ENCODE measurements around the gene DLG2.

DNA sequence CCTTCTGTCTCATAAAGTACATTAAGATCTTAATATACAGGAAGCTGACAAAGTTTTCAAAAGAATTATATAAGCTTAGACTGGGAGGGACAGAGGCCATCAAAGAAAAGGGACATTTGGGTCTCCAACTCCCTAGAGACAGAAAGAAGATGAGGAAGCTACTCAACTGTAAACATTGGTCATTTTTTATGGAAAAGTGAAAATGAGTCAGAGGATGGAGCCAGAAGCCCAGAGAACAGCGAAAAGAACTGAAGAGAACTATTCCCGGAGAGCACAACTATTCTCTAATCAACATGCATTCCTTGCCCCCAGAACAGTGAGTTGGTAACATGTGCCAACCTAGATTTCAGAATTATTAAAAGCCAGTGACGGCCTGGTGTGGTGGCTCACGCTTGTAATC lies 779.3 kb downstream of the DLG2 start:
- TF ChIP-seq, protein P1, sequence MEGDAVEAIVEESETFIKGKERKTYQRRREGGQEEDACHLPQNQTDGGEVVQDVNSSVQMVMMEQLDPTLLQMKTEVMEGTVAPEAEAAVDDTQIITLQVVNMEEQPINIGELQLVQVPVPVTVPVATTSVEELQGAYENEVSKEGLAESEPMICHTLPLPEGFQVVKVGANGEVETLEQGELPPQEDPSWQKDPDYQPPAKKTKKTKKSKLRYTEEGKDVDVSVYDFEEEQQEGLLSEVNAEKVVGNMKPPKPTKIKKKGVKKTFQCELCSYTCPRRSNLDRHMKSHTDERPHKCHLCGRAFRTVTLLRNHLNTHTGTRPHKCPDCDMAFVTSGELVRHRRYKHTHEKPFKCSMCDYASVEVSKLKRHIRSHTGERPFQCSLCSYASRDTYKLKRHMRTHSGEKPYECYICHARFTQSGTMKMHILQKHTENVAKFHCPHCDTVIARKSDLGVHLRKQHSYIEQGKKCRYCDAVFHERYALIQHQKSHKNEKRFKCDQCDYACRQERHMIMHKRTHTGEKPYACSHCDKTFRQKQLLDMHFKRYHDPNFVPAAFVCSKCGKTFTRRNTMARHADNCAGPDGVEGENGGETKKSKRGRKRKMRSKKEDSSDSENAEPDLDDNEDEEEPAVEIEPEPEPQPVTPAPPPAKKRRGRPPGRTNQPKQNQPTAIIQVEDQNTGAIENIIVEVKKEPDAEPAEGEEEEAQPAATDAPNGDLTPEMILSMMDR (IDR thresholded peaks at IDR 0.05): no peak
- no peak for TF ChIP-seq POLR2A (IDR thresholded peaks at IDR 0.05)

All from uterus (tissue), 2 donors.